Erythroblast (primary cell): ENCODE data around the gene MIEF1.
A peak's percentile ranks its signal among the peaks of the same experiment; 100 is the strongest.

Source experiments
- DNase-seq, 2 experiments: peaks; one replicate each; lab custom pipeline; 2025; lab: John Stamatoyannopoulos, UW
- GATA1 ChIP-seq: IDR thresholded peaks from 2 replicates; pipeline ENCODE4 v1.6.1; 2011; ENCODE audit warnings: low read depth, mild to moderate bottlenecking, control low read depth, low read length, moderate library complexity
- POLR2A ChIP-seq: IDR thresholded peaks from 2 replicates; pipeline ENCODE4 v1.6.1; 2011; ENCODE audit warnings: mild to moderate bottlenecking, low read length

MIEF1 gene

GRCh38 chr22:39502109-39502788, at the start of gene MIEF1:
TSS of gene MIEF1 (plus strand) at chr22:39502290. CDS start at chr22:39511295, 9,005 bp downstream.
- TF ChIP-seq GATA1: no peak
- peak; percentile 51 for TF ChIP-seq POLR2A
- DNase-seq: peak; percentile 98

GRCh38 chr22:39452740-39453040, 49.4 kb upstream of the MIEF1 start:
- TF ChIP-seq POLR2A (peak; percentile 67), GATA1 (peak; percentile 59)
- peak; percentile 83 to 94 for DNase-seq

GRCh38 chr22:39453765-39454378, 48.2 kb upstream of the MIEF1 start:
- DNase-seq: no peak
- TF ChIP-seq GATA1: no peak
- no peak for TF ChIP-seq POLR2A

GRCh38 chr22:39454385-39454871, 47.7 kb upstream of the MIEF1 start:
- TF ChIP-seq POLR2A (peak; percentile 98), GATA1 (no peak)
- peak; percentile 94 to 95 for DNase-seq

- DNase-seq: peak; percentile 69 to 73
- TF ChIP-seq GATA1 (no peak), POLR2A (no peak)
Measured at GRCh38 chr22:39456522-39457197, 45.4 kb upstream of the MIEF1 start, which contains the start of gene MGAT3. TSS of gene MGAT3 (plus strand) at chr22:39457012. CDS start at chr22:39487348, 30,336 bp downstream.

GRCh38 chr22:39457198-39457555, 44.9 kb upstream of the MIEF1 start:
- peak in 1 of 2 experiments; percentile 64 for DNase-seq

GRCh38 chr22:39457556-39458443, 44.3 kb upstream of the MIEF1 start:
- DNase-seq: peak; percentile 55 to 63
- TF ChIP-seq GATA1 (no peak), POLR2A (no peak)

More at GRCh38 chr22:39457198-39457555, 44.9 kb upstream of the MIEF1 start:
- TF ChIP-seq POLR2A (no peak), GATA1 (no peak)

GRCh38 chr22:39458444-39459083, 43.5 kb upstream of the MIEF1 start:
- no peak for DNase-seq
- TF ChIP-seq POLR2A: no peak
- no peak for TF ChIP-seq GATA1

- no peak for DNase-seq
Measured at GRCh38 chr22:39459681-39460080, 42.4 kb upstream of the MIEF1 start.

GRCh38 chr22:39462443-39463221, 39.5 kb upstream of the MIEF1 start:
- DNase-seq: peak; percentile 50 to 51
- no peak for TF ChIP-seq POLR2A
- TF ChIP-seq GATA1: no peak

More at GRCh38 chr22:39459681-39460080, 42.4 kb upstream of the MIEF1 start:
- TF ChIP-seq GATA1: no peak
- no peak for TF ChIP-seq POLR2A

- TF ChIP-seq GATA1: no peak
- no peak for TF ChIP-seq POLR2A
- DNase-seq: no peak
Measured at GRCh38 chr22:39463277-39463676, 38.8 kb upstream of the MIEF1 start.

- TF ChIP-seq GATA1 (no peak), POLR2A (no peak)
Measured at GRCh38 chr22:39463931-39464390, 38.1 kb upstream of the MIEF1 start.

More at GRCh38 chr22:39463931-39464390, 38.1 kb upstream of the MIEF1 start:
- DNase-seq: no peak
